HEK293 (cell line): Measurements from ENCODE around the gene GALNT10.
A peak's percentile ranks its signal among the peaks of the same experiment; 100 is the strongest.

ENCODE experiments used
- CTCF ChIA-PET: fragments of 350-600 bp; formaldehyde crosslinking; extraction: SDS; loops from one replicate; lab custom pipeline; 2021; ENCODE audit warnings: antibody characterized with exemption; lab: Yijun Ruan, JAX
- POLR2A ChIA-PET: fragments of 300-600 bp; formaldehyde crosslinking; extraction: SDS; loops from one replicate; lab custom pipeline; 2020; ENCODE audit warnings: antibody characterized with exemption, inconsistent platforms; lab: Yijun Ruan, JAX
- H3K27ac ChIP-seq: fragments of 200-500 bp; sonication (Bioruptor generic); 2 replicates; pipeline ENCODE4 v1.5.1; 2014; ENCODE audit warnings: low read depth, low read length, control low read depth, inconsistent platforms; ENCODE audit errors: extremely low read depth
- H3K36me3 ChIP-seq, 2 experiments: fragments of 200-500 bp in 1 of 2; sonication (Bioruptor generic) in 1 of 2; 1 replicate in 1 of 2; 2 replicates in 1 of 2; pipeline ENCODE4 v1.5.1; 2014 to 2017; ENCODE audit warnings: inconsistent platforms in 2 of 2, low read length in 2 of 2; ENCODE audit not compliant: control insufficient read depth in 2 of 2, insufficient read depth in 1 of 2
- H3K4me1 ChIP-seq: fragments of 200-500 bp; sonication (Bioruptor generic); 2 replicates; pipeline ENCODE4 v1.5.1; 2014; ENCODE audit warnings: mild to moderate bottlenecking, low read length, inconsistent platforms; ENCODE audit not compliant: control insufficient read depth, insufficient read depth
- H3K4me3 ChIP-seq: 2 replicates; pipeline ENCODE4 v1.5.1; 2011; ENCODE audit warnings: low read depth, mild to moderate bottlenecking, control low read depth, low read length, moderate library complexity
- H3K9me3 ChIP-seq: fragments of 200-500 bp; sonication (Bioruptor generic); 2 replicates; pipeline ENCODE4 v1.5.1; 2014; ENCODE audit warnings: low read depth, low read length, inconsistent platforms; ENCODE audit not compliant: control insufficient read depth, insufficient read depth
- ATF2 ChIP-seq: fragments of 450-650 bp; formaldehyde crosslinking; IDR thresholded peaks from 2 replicates; pipeline ENCODE4 v1.5.1; 2016; ENCODE audit warnings: missing biosample characterization, missing genetic modification characterization, low read depth
- GFI1B ChIP-seq: fragments of 450-650 bp; formaldehyde crosslinking; IDR thresholded peaks from 2 replicates; pipeline ENCODE4 v1.5.1; 2016; ENCODE audit warnings: missing biosample characterization, missing genetic modification characterization
- GLI2 ChIP-seq: fragments of 450-650 bp; formaldehyde crosslinking; IDR thresholded peaks from 2 replicates; pipeline ENCODE4; 2017; ENCODE audit warnings: missing biosample characterization, missing genetic modification characterization, low read depth, borderline replicate concordance
- IKZF3 ChIP-seq: fragments of 450-650 bp; IDR thresholded peaks from 2 replicates; pipeline ENCODE4 v1.5.0; 2018; ENCODE audit warnings: missing biosample characterization, mild to moderate bottlenecking, missing genetic modification characterization, moderate library complexity
- KLF7 ChIP-seq: fragments of 450-650 bp; formaldehyde crosslinking; IDR thresholded peaks from 2 replicates; pipeline ENCODE4 v1.5.1; 2016; ENCODE audit warnings: missing biosample characterization, missing genetic modification characterization, borderline replicate concordance
- PATZ1 ChIP-seq: fragments of 450-650 bp; formaldehyde crosslinking; IDR thresholded peaks from 2 replicates; pipeline ENCODE4 v1.5.1; 2016; ENCODE audit warnings: missing biosample characterization, missing genetic modification characterization
- SP7 ChIP-seq: fragments of 450-650 bp; formaldehyde crosslinking; IDR thresholded peaks from 2 replicates; pipeline ENCODE4 v1.5.1; 2016; ENCODE audit warnings: missing biosample characterization, missing genetic modification characterization
- TCF7L2 ChIP-seq: IDR thresholded peaks from 2 replicates; pipeline ENCODE4 v1.6.1; 2011; ENCODE audit warnings: low read depth, mild to moderate bottlenecking, inconsistent platforms, low read length, moderate library complexity, borderline replicate concordance
- ZBTB21 ChIP-seq: fragments of 450-650 bp; formaldehyde crosslinking; IDR thresholded peaks from 2 replicates; pipeline ENCODE4 v1.5.1; 2017; ENCODE audit warnings: missing biosample characterization, missing genetic modification characterization
- ZEB2 ChIP-seq: fragments of 450-650 bp; formaldehyde crosslinking; IDR thresholded peaks from 2 replicates; pipeline ENCODE4 v1.5.1; 2016; ENCODE audit warnings: missing biosample characterization, missing genetic modification characterization
- ZNF114 ChIP-seq: fragments of 450-650 bp; formaldehyde crosslinking; IDR thresholded peaks from 2 replicates; pipeline ENCODE4 v1.5.0; 2017; ENCODE audit warnings: missing biosample characterization, missing genetic modification characterization
- ZNF148 ChIP-seq: fragments of 450-650 bp; formaldehyde crosslinking; IDR thresholded peaks from 2 replicates; pipeline ENCODE4 v1.5.0; 2017; ENCODE audit warnings: missing biosample characterization, missing genetic modification characterization, borderline replicate concordance
- ZNF174 ChIP-seq: fragments of 450-650 bp; formaldehyde crosslinking; IDR thresholded peaks from 2 replicates; pipeline ENCODE4 v1.5.0; 2017; ENCODE audit warnings: missing biosample characterization, mild to moderate bottlenecking, missing genetic modification characterization
- ZNF202 ChIP-seq: fragments of 450-650 bp; formaldehyde crosslinking; IDR thresholded peaks from 2 replicates; pipeline ENCODE4 v1.5.1; 2016; ENCODE audit warnings: missing biosample characterization, missing genetic modification characterization, borderline replicate concordance
- ZNF24 ChIP-seq: fragments of 450-650 bp; formaldehyde crosslinking; IDR thresholded peaks from 2 replicates; pipeline ENCODE4 v1.5.1; 2016; ENCODE audit warnings: missing biosample characterization, missing genetic modification characterization
- ZNF280D ChIP-seq: fragments of 450-650 bp; formaldehyde crosslinking; IDR thresholded peaks from 2 replicates; pipeline ENCODE4 v1.5.1; 2016; ENCODE audit warnings: missing biosample characterization, missing genetic modification characterization
- ZNF473 ChIP-seq: fragments of 450-650 bp; formaldehyde crosslinking; IDR thresholded peaks from 2 replicates; pipeline ENCODE4 v1.5.1; 2017; ENCODE audit warnings: missing biosample characterization, missing genetic modification characterization
- ZNF488 ChIP-seq: fragments of 450-650 bp; formaldehyde crosslinking; IDR thresholded peaks from 2 replicates; pipeline ENCODE4 v1.5.1; 2016; ENCODE audit warnings: missing biosample characterization, missing genetic modification characterization
- ZNF600 ChIP-seq: fragments of 450-650 bp; formaldehyde crosslinking; IDR thresholded peaks from 2 replicates; pipeline ENCODE4 v1.5.1; 2016; ENCODE audit warnings: missing biosample characterization, missing genetic modification characterization
- ZNF791 ChIP-seq: fragments of 450-650 bp; formaldehyde crosslinking; IDR thresholded peaks from 2 replicates; pipeline ENCODE4 v1.5.1; 2016; ENCODE audit warnings: missing biosample characterization, missing genetic modification characterization

GALNT10 gene

GRCh38 chr5:154440540-154440939 is 250.0 kb downstream of the GALNT10 start:
- CTCF ChIA-PET, result no interaction called here
- H3K36me3 ChIP-seq, result peaks cover 38 to 63% of the 10 kb centered on the region in 2 experiments
- TF ChIP-seq ZNF600 (tag by site-specific recombination) (no peak), TCF7L2 (no peak), ZNF488 (tag by site-specific recombination) (no peak)
- H3K9me3 ChIP-seq, result no peaks in the 10 kb centered on the region
- no peak overlapping the region for H3K27ac ChIP-seq
- POLR2A ChIA-PET, result no interaction called here
- H3K4me1 ChIP-seq, result no peaks in the 10 kb centered on the region
- no peak overlapping the region for H3K4me3 ChIP-seq

GRCh38 chr5:154442801-154443200 is 252.3 kb downstream of the GALNT10 start:
- Histone ChIP-seq H3K36me3 (peaks cover 22 to 44% of the 10 kb centered on the region in 2 experiments), H3K9me3 (no peaks in the 10 kb centered on the region), H3K4me1 (peaks cover 4% of the 10 kb centered on the region; the same call in 1 of the 2 replicates), H3K27ac (no peak overlapping the region), H3K4me3 (no peak overlapping the region)
- TF ChIP-seq ZNF202 (tag by site-specific recombination), result no peak
- TF ChIP-seq ZNF114, result no peak
- 0 out of 2 replicates have a peak, but pooled peaks have one; percentile 24 for TF ChIP-seq ZEB2
- no peak for TF ChIP-seq IKZF3 (tag by site-specific recombination)
- no peak for TF ChIP-seq ZBTB21 (tag by site-specific recombination)
- no peak for TF ChIP-seq ZNF174
- TF ChIP-seq GLI2 (tag by site-specific recombination), result no peak
- no peak for TF ChIP-seq ZNF24 (tag by site-specific recombination)
- TF ChIP-seq KLF7, result no peak
- no peak for TF ChIP-seq ZNF473 (tag by site-specific recombination)
- TF ChIP-seq GFI1B (tag by site-specific recombination), result no peak
- TF ChIP-seq PATZ1, result 0 out of 2 replicates have a peak, but pooled peaks have one; percentile 12
- no peak for TF ChIP-seq SP7
- no peak for TF ChIP-seq ZNF148 (tag by site-specific recombination)
- no peak for TF ChIP-seq ZNF791 (tag by site-specific recombination)
- no peak for TF ChIP-seq ZNF280D (tag by site-specific recombination)
- TF ChIP-seq ATF2 (tag by site-specific recombination), result no peak
- ChIA-PET POLR2A (no interaction called here), CTCF (interaction anchor here (0.5 to 1.2 kb wide), 2 partner anchors 24 to 167 kb away, joined by 3 to 4 read pairs; no protein-coding TSS in a partner anchor)
